Glomerular endothelial cell (primary cell): ENCODE measurements around the gene RAP1A. TPM values are rescaled to one million over a fixed set of nuclear protein-coding genes. Genes with fewer than 3 reads are reported as not detected.

ENCODE experiments used
- DNase-seq: peaks from one replicate; pipeline ENCODE4 v3.0.0-alpha.2; 2011; ENCODE audit warnings: low read depth, low spot score; ENCODE audit errors: extremely low read depth
- total RNA-seq: library from RNA; depleted of rRNA; stranded (reverse); fragments of >200 nt; gene quantifications from 2 replicates; pipeline ENCODE4 v1.2.3, GENCODE V29; 2015

Gene RAP1A
- 41.4 and 42.5 TPM in 2 replicates for total RNA-seq

DNA sequence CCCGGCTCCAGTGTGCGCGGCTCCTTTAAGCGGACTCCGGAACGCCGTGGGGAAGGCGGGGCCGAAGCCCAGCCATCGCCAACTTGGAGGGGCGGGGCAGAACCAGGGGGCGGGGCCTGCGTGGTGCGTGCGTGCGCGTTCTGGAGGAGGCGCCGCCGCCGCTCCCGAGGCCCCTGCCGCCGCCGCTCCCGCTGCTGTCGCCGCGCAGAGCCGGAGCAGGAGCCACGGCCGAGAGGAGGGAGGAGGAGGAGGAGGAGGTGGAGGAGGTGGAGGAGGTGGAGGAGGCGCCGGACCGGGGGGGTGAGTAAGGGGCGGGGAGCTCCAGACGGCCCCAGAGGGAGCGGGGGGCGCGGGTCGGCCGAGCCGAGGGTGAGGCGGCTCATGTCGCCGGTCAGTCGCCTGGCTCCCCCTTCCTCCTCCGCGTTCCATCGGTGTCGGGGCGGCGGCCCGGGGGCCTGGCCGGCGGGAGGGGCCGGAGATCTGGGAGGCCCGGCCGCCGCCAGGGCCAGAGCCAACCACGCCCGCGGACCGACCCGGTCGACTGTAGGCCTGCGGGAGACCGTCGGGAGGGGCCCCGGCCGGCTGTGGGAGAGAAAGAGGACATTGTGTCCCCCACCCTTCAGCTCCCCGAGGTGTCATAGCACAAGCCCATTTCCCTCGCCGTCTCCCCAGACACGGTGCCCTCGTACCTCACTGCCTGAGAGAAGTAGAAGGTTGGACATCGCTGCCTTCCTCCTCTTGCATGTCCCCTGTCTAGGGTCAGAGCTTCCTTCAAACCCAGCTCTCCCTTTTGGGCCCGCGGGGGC is at the start of gene RAP1A:
Gene RAP1A, plus strand, starts transcription at position 155 of the 806 bp plus-strand sequence. CDS start 71,572 bp downstream, outside the sequence.
- peak; percentile 18 for DNase-seq

DNA sequence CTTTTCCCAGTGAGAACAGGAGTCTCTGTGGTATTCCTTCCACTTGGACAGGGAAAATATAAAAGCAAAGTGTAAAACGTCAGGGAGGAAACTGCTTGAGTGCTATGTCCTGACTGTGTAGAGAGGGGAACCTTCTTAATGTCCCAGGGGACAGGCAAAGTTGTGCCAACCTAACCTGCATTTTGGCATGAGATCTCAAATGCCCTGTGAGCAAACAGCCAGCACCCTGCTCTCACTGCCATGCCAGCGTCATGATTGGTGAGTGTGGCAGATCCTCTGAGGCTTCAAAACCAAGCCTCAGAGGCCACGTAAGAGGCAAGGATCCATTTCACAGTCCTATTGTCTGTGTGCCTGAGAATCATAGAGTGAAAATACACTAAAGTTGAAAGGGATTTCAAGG is 49.7 kb upstream of the RAP1A start:
- no peak for DNase-seq

DNA sequence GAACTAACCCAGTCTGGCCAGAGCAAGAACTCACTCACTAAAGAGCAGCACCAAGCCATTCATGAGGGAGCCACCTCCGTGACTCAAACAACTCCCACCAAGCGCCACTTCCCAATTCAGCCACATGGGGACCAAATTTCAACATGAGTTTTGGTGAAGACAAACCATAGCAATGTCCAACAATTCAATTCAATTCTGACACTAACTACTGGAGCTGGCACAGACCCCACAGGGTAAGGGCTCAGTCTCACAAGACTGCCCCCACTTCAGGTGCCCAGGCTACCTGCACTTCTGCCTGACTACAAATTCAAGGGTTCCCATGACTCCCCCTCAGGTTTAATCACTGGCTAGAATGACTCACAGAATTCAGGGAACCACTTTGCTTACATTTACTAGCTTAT is 48.8 kb upstream of the RAP1A start:
- DNase-seq: no peak

DNA sequence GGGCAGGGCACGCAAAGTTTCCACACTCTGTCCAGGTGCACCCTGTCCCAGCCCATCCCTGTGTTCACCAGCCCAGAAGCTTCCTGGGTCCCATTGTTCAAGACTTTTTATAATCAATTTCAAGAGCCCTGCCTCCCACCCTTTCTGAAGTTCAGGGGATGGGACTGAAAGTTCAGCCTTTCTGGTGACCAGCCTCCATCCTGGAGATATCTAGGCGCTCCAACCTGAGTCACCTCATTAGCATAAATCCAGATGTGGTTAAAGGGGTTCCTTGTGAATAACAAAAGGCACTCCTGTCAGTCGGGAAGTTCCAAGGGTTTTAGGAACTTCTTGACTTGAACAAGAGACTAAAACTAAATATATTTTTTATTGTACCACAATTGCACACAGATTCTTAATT is 48.4 kb upstream of the RAP1A start:
- DNase-seq: no peak

DNA sequence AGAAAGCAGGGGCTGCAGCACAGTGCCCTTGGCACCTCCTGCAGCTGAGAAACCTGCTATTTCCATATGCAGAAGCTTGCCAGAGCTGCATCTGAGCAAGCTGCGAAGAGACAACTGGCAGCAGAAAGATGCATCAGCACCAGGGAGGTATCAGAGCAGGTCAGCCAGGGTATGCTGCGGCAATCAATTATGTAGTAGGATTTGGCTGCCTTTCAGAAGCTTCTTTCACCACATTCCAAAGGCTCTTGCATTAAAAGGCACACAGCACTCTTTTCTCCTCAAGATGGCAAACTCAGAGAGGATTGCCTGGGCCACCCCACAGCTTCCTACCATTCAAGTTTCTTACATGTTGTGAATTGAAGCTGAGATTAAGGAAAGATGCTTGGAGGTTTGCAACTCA is 47.6 kb upstream of the RAP1A start:
- DNase-seq: no peak

GRCh38 chr1:111576547-111576946 is 43.0 kb upstream of the RAP1A start:
- DNase-seq: no peak

- DNase-seq: no peak
These were observed 41.8 kb upstream of the RAP1A start for GRCh38 chr1:111577814-111578213.

- no peak for DNase-seq
These were observed 38.4 kb upstream of the RAP1A start for GRCh38 chr1:111581166-111581565.

GRCh38 chr1:111582016-111582415 is 37.6 kb upstream of the RAP1A start:
- no peak for DNase-seq

DNA sequence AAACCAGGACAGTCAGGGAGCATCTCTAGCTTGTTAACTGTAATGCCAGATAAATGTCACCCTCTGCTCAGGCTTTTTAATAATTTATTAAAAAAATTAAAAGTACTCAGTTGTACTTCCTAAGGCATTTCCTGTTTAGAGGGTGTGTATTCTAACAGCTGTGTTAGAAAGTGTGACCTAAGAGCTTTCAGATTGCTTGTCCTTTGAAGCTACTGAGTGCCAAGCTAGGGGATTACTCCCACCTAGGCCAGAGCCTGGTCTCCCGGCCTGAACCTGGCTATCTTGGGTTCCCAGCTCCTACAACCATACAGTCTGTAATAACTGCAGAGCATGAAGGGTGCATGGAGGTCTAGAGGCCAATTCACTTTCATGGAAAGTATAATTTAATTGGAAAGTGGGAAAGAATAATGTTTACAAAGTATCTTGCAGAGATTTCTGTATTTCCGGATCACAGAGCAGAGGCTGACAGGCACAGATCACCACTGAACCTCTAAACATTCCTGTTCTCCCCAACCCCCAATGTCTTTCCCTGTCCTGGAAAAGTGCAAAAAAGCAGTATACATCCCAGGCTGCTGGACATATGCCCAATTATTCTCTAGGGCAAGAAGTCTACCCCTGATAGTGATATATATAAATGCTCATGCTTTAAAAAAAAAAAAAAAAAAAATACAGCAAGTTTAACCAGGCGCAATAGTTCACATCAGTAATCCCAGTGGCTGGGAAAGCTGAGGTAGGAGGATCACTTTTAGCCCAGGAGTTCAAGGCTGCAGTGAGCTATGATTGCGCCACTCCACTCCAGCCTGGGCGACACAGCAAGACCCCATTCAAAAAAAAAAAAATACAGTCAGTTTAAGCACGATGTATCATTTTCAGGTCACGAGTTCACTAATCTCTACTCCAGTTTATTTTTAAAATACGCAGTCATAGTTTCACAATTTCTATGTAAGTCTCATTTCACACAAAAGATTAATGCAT is 36.7 kb upstream of the RAP1A start:
- no peak for DNase-seq

GRCh38 chr1:111585447-111586086 is 34.0 kb upstream of the RAP1A start:
- no peak for DNase-seq

GRCh38 chr1:111586112-111586511 is 33.5 kb upstream of the RAP1A start:
- DNase-seq: no peak

DNA sequence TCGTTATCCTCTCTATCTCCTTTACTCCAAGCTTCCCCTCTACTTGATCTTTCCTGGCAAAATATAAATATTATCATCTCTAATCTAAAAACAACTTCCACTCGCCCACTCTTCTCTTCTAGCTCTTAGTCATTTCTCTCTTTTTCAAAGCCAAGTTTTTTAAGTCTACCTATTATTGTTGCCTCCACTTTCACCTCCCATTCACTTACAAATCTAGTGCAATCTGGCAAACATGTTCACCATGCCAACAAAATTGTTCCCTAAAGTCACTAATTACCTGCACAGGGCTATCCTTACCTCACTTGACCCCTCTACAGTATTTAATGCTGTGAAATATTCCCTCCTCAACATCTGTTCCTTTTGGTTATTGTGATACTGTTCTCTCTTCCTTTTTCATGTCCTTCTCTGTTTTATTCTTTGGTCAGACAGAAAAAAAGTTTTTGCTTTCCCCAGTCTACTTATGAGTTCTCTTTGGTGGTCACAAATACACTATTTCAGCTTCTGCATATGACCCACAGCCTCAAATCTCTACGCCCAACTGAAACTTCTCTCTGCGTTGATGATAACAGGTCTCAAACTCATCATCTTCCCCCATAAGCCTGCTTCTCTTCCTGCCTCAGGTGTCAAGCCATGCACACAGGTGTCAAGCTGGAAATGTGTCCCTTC is 31.9 kb upstream of the RAP1A start:
- DNase-seq: no peak

- no peak for DNase-seq
These were observed 27.7 kb upstream of the RAP1A start for GRCh38 chr1:111591937-111592336.

- DNase-seq: peak; percentile 18
These were observed 26.9 kb upstream of the RAP1A start for GRCh38 chr1:111592389-111593361.

DNA sequence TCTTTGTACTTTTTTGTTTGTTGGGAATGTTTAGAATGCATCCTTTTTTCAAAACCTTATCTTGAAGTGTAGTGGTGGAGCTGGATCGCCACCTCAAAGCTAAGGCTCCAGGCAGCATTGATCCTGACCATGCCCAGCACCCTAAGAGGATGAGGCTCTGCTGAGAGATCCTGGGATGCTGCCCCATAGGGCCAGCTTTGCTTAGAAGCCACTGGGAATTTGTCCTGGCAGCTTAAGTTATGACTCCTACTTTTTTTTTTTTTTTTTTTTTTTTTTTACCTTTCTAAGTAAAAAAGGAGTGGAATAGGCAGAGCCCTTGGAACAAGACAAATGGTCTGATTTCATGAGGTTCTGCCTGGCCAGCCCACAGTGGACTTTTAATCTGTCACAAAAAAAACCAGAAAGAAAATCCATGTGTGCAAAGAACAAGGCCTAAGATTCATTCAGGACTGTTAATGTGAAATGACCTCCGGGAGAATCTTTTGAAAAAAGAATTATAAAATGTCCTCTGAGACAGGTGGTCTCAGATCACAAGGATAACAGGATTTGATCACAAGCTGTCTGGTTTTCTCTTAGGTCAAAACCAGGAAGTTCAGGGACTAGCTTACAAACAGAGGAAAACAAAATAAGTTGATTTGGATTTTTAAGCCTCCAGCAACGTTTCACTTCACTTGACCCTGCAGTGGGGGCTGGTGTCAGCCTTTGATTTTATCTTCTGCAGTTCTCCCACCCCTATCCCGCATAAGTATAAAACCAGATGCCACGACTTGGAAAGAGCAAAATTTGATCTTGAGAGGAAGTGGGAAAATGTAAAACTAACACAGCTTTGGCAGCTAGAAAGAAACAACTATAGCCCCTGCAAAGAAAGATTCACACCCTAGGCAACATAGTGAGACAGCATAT is 25.9 kb upstream of the RAP1A start:
- DNase-seq: no peak

DNA sequence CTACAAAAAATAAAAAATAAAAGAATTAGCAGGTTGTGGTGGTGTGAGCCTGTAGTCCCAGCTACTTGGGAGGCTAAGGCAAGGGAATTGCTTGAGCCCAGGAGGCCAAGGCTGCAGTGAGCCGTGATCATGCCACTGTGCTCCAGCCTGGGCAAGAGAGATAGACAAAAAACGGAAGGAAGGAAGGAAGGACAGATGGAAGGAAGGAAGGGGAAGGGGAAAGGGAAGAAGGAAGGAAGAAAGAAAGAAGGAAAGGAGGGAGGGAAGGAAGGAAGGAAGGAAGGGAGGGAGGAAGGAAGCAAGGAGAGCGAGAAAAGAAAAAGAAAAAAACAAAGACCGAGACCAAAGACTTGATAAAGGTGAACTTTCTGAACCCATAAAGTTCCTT is 25.3 kb upstream of the RAP1A start:
- no peak for DNase-seq

DNA sequence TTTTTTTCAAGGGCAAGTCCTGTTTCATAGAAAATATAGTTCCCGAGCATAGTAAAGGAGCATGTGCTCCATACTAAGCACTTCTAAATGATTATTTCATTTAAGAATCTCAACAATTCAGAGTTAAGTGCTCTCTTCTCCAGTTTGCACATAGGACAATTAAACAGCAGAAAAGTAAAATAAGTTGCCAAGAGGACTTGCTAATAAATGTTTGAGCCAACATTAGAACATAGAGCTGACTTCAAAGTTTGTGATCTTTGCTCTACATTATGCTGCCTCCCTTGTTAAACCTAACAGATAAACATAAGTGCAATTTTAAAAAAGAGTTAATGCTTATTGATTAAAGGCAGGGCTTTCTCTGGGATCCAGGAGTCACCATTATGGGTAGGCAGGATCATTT is 23.8 kb upstream of the RAP1A start:
- no peak for DNase-seq
